Hepatic stellate cell (primary cell): ENCODE measurements around the gene HOXA3.
A peak's percentile ranks its signal among the peaks of the same experiment; 100 is the strongest.

ENCODE experiments used
- DNase-seq: peaks from one replicate; pipeline ENCODE4 v3.0.0; 2011; ENCODE audit warnings: low spot score

Gene HOXA3

DNA sequence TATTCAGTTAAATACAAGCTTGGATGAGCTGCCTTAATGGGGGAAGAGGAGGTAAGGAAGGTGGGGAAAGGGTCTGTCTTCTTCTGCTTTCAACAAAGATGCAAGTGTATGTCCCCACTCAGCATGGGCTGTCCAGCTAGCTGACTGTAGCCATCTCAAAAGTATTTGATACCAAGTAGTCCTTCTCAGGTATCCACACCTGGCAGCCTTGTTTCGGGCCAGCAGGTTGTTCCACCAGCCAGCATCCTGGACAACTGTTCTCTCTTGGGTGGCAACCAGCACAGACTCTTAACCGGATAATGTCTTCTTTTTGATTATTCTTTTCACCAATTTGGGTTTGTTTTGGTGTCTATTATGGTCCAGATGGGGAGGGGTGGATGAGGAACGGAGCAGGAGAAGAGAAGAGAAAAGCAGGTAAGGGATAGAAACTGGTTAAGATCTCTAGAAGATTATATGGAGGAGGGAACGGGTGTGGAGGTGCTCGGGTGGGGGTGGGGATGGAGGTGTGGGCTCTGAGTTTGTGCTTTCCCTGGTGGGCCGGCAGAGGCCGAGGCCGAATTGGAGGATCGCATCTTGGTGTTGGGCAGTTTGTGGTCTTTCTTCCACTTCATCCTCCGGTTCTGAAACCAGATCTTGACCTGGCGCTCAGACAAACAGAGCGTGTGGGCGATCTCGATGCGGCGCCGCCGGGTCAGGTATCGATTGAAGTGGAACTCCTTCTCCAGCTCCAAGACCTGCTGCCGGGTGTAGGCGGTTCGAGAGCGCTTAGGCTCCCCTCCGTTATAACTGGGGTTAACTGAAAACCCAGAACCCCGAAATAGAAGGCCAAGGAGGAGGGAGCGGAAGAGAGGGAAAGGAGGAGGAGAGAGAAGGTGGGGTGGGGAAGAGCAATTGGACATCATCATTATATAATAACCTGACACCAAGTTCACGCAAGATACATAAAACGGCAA, 23.3 kb downstream of the HOXA3 start:
- no peak for DNase-seq

DNA sequence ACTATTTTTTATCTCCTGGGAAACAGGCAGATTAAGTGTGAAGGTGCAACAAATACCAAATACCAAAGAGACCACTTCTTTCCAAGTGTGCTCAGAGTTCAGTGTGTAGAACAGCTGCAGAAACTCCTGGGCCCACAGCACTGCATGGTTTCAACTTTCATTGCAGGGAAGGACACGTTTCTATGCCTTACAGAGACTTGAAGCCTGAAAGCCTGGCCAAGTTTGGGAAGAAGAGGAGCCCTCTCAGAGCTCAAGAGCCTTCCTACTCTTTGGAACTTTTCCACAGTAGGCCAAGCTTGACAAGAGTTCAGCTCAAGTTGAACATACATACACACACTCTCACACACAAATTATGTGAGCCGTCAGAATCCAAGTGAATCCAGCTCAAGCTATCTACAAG, 24.3 kb downstream of the HOXA3 start:
- DNase-seq = no peak

DNA sequence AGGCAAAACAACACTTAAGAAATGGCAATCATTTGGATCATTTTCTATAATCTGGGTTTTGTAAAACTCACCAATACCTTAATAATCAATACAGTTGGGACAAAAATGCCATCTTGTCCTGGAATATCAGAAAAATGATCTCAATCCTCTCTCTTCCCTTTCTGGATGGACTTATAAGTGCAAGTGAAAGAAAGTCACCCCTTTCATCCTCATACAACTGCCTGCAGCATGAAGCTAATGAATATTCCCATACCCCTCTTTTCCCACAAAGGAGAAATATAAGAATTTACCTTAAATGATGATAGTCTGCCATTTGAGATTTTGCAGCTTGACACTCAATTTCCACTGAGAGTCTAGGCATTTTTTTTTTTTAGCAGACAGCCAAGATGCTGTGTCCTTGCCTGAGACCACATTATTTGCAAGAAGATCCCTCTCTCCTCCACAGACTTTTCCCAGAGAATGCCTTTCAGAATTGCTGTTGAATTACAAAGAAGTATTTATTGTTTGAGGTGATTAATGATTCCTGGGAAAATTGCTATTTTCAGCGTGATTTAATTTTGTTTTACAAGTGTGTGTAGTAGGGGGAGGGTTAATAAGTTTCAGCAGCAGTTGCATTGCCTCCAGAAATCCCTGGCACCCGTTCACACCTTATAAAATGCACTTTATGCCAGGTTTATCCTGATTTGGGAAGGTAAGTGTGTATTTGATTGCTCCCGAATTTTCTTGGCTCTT, 25.6 kb downstream of the HOXA3 start:
- no peak for DNase-seq

DNA sequence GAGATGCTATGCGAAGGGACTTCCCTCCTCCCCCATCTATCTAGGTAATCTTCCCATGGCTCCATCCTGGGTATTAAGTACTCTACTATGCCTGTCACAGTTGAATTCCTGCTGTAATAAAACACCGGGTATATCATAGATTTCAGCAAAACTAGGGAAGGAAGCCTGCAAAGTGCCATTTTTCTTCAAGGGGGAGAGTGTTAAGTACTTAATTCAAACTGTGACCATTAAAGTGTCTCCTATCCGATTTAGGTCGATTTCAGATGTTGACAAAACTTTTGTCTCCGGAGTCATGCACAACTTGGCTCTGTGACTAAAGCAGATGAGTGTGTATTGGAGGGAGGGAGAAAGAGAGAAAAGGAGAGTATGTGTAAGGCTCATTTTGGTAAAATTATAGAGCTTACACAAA, 26.4 kb downstream of the HOXA3 start:
- no peak for DNase-seq

DNA sequence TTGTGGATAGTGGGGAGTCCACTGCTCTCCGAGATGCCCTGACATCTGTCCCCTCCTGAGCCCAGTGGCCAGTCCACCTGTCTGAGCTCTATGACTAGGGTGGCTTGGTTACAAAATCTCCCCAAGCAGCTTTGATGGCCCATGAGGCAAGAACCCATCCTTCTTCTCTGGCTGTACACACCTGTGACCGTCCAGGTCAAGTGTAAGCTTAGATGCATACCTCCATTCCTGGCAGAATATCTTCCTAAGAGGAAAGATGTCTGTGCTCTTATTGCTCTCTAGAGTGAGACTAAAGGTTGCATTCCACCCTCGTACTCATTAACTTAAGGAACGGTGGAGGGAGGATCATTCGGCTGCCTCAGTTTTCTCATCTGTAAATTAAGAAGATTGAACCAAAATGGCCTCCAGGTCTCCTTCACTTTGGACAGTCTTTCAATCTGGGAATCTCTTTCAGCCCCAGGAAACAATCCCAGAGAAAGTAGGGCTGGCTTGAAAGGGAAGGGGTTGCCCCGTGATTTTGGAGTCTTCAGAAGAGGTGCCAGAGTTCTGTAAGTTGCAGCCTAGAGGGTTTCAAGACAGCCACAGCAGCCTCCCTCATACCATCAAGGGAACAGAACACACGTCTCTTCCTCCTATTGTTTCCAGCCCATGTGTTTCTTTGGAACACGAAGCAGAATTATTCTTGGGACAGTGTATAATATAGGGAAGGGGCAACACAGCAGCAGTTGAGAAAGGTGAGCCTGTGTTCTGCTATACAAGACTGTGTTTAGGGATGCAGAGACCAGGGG, 27.3 kb downstream of the HOXA3 start:
- no peak for DNase-seq

DNA sequence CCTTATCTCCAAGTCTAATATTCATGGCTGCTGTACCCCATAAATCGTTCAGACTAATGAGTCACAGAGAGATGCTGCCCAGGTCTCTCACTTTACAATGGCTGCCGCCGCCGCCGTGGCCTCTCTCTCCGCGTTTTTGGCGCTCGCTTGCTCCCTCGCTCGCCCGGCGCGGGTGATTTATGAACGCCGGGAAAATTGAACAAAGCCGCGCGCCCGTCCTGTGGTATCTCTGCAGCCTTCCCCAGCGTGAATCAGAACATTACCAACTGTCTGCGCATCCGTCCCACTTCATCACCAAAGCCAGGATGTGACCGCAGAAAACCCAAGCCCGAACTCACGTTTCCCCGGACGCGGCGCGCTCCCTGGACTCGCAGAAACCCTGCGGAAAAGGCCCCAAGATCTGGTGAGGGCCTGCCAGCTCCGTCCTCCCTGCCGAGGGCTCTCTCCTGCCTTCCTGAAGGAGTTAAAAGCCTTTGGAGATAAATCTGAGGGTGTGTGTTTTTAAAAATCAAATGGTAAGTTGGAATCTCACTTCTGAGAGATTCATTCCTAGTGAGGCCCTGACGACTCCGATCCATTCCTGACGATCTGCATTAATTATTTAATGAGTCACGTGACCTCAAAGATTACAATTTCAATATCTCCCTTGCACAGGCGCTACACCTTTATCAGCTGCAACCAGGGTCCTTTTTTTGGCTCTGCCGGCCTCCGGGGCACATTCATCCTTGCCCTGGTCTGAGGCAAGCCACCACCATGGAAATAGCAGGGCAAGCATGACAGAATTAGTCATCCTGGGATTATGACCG, 28.1 kb downstream of the HOXA3 start:
- no peak for DNase-seq

DNA sequence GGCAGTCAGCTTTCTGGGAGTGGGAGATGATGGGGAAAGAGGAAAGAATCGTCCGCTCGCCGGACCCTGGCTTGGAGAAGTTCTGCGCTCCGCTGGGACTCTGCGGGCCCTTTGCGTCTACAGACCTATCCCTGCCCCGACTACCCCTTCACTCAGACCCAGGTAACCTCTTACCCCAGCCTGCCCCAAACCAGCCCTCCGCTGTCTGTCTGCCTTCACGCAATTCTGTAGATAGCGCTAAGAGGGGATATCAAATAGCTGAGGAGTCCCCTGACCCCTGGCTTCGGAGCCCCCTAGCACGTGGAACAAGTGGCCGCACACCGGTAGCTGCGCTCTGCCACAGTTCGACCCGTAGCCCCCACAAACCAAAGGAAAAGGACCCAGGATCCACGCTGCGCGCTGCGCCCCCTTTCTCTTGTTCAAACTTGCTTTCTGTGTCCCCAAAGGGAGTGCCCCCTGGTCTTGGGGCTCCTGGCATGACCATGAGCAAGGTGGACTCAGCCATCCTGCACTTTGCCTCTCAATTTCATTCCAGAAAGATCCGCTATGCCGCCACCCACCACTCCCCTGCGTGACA, 28.8 kb downstream of the HOXA3 start:
- DNase-seq = no peak

DNA sequence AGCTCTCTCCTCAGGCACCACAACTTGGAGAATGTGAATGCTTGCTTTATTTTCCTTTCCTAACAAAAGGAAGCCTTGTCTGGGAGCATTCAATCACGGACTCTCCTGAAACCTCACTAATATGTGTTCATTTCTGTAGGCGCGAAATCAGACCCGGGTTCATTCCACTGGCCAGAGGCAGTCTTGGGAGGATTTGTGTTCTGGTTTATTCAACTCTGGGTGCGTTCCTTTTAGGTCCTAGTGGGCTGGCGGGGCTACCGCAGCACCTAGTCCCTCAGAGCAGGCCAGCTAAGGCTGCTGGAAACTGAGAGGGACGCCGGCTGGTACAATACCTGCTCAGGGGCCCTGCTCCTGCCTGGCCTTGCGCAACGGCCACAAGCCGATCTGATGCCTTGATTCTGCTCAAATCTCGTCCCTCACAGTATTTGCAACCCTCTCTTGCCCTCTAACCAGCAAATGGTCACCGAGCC, 29.3 kb downstream of the HOXA3 start:
- DNase-seq = no peak

DNA sequence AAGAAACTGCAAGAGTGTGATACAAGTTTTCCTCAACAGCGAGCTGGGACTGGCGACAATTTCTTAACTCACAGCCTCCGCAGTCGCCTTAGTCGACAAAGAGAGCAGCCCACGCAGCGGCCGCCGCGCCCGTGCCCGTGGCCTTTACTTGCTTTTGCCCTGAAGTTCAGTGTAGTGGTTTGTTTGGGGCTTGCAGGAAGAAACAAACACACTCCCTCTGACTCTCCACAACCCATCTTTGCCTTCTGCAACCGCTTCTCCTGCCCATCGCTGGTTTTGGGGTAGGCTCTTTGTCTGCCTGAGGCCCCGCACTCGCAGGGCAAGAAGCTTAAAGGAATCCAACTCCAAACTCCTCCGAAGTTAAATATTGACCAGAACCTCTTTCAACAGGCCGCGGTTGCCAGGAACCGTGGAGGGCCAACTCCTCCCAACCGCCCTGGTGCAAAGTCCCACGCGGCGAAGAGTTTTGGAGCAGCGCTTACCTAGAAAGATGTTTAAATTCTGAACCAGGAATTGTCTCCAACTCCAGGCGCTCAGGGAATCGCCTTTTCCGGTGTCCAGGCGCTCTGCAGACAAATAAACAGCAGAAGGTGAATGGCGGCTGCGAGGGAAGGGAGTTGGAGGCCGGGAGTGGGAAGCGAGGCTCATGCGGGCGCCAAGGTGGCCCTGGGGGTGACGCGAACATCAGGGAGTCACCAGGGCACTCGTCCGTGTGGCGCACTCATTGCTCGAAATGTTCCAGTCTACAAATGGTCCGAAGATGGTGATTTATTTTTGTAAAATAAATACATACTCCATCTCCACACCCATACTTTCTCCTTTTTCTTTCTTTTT, 30.1 kb downstream of the HOXA3 start:
- no peak for DNase-seq

DNA sequence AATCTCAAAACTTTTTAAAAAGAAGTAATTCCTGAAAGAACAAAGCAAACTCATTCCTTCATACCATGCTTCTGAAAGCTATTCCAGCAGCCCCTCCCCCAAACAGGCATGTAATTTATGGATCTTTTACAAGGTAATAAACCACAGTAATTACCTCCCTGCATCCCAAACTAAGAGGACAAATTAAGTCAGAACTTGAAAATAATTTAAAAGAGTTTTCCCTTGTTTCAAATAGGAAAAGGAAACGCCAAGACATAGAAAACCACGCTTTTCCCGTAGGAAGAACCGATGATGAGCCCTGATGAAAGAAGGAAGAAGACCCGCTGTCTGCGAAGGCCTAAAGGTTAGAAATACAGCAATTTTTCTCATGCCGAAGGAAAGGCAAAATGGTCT, 30.7 kb downstream of the HOXA3 start:
- no peak for DNase-seq

DNA sequence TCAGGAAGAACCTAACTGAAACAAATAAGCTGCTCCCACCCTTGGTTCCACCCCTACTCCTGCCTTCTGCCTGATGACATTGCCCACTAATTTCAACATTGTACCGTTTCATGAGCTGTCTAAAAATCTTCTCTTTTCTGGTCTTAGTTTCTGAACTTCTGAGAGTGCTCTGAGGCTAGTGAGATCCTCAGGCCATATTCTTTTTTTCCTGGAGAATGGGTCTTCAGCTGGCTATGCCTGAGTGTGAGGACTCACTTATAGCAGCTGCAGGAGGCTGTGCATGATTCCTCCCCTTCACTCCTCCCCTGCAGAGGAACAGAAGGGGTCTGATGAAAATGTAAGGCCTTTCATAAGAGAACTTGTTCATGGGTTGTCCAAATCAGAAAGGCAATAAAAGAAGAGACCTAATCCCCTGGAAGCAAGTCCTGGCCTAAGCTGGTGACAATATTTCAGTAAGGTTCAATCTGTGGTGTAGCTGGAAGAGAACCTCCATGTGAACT, 32.9 kb downstream of the HOXA3 start:
- DNase-seq = no peak

DNA sequence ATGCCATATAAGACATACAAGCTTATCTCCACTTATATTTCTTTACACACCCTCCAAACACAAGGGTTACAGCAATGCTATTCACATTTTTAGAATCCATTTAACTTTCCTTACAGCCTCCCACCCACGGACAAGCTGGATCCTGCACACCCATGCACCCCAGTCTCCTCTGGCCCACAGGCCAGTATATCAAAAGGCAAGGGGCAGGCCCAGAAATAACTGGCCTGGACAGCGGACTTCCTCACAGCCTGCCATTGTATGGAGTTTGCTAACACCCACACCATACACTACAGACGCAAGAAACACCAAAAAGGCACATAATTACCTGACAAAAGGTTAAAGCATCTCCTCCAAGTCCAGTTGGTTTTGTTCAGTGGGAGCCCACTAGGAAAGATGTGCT, 33.8 kb downstream of the HOXA3 start:
- DNase-seq = no peak

DNA sequence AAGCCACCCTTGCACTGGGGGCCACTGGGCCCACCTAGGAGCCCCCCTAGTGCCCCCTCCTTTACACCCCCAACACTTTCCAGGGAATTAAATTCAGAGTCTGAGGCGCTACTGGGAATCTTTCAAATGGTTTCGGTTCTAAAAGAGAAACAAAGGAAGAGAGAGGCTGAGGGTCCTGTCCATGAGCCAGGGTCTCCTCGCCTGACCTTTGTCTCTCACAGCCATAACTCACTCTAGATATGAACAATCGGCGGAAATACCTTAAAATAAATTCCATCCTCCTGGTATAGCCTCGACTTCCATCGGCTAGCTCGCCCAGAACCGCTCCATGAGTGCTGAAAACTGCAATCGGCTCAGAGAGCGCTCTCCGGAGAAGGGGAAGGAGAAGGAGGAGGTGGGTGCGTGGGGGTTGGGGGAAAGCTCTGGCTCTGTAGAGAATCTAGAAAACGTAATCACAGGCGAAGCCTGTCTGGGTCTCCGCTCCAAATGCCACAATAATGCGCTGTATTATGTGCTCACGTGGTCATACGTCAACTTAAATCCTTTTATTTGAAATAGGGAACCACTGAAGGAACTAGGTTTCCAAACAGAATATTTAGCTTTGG, 34.4 kb downstream of the HOXA3 start:
- no peak for DNase-seq

DNA sequence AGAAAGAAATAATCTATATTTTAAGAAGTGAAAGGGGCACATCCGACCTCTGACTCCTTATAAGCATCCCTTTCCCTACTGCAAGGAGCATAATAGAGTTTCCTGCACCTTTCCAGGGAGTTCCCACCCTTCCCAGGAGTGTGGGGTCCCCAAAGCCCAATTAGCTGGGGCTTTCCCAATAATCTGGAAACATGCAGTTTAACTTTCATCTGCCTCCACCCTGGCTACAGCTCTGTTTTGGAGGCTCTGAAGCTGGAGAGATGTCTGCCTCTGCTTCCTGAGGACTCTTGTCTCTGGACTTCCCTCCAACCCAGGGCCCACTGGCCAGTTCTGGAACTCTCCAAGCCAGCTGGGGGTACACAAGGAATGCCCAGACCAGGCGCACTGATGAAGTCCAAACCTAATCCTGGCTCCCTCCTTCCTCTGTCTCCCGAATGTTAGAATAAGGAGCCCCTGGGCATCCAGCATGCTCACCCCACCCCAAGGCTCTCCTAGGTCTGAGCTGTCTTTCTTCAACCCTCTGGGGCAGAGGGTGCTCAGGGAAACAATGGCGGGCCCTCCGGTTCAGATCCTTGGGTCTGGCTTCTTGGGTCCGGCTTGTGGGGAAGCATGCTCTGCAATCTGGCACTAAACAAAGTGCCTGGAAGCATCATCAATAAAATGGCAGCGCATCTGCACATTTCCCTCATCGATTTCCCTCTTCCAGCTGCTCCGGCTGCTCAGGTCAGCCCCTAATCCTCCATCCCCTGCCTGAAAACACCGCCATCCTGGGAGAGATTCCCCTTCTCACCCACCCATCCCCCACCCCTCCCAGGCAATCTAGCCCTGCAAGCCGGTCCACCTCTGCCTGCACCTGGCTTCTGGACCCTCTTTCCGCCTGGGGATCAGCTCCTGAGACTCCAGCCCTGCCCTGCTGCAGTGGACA, 35.2 kb downstream of the HOXA3 start:
- no peak for DNase-seq

DNA sequence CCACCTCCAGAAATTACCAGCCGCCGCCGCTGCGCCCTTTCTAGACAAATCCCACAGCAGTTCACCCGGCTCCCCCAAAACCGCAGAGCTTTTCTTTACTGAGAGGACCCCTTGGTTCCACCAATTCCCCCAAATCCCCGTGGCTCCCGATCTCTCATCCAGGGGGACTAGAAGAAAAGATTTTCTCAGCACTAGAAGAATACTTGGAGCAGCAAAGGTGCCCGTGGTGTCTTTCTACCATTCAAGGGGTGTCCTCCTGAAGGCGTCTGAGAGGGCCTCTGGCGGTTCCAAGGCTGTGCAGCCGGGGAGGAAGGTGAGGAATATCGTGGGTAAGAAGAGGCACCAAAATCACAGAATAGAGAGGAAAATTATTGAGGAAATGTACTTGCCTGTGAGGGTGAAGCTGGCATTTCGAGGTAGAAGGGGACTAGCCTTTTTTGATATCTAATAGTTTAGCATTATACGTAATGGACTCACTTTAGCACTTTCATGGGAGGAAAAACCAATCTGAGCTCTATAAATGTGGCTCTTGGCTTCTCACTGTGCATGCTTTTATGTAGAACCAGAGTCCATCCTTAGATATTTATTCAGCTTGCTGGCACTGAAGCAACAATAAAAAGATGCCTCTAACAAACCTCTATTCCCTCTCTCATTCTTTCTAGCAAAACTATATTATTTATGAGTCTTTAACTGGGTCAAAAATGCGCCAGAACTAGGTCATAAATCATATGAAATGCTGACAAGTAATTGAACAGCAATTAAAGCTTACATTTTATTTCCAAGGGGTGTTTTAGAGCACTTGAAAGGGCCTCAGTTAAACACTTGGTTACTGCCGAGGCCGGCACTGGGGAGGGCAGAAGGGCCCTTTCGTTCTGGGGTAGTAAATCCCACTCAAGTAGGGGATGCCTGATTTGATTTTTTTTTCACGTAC, 36.1 kb downstream of the HOXA3 start:
- DNase-seq = no peak

DNA sequence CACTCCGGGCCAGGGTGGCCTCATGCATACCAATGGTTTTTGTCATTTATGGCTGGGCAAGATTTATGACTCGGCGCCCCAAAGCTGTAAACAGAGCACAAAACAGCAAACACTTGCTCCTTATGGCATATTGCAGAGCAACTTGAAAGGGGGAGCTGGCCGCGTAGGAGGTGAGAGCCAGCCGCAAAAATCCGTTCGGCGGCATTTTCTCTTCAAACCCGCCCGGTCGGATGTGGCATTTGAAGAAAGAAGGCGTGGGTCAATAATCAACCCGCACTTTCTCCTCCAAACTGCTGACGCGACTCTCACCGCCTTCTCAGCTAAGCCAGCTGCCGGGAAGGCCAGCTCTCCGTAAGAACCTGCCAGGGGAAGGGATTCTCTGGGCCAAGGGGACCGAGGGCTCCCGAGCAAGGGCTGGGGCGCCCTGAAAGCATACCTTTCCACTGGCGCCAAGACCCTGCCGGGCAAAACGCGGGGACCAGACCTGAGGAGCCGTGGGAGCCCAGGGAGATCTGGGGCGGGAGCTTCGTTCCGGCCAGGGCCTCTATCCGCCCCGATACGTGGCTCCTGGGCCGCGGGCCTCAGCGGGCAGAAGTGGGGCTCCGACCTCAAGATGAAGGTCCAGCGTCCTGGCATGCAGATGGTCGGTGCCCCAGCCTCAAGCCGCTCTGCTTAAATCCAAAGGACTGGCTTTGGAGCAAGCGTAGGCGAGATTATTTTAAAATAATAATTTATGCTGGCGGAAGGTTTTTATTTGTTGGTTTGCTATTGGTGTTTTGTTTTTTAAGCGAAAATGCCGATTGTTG, 37.0 kb downstream of the HOXA3 start:
- DNase-seq = peak; percentile 74

DNA sequence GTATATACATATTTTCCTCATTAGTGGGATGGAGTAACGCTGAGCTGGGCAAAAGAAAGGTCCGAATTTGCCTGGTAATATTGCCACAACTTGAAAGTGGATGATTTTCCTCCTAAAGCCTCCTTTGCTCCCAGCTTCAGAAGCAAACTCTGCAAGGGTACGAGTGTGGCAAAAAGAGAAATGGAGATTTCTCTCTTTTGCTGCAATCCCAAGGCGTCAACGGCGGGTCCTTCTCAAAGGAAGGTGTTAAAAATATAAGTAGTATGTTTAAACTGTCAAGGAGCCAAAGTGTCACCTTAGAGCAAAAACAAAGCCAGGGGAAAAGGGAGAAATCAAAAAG, 37.5 kb downstream of the HOXA3 start:
- DNase-seq = no peak
